Colonic mucosa (tissue), 4 donors: ENCODE results near the gene M6PR. TPM values are rescaled to one million over a fixed set of nuclear protein-coding genes. Genes with fewer than 3 reads are reported as not detected.
"Not testable (repeated sequence)": the region's sequence is repeated elsewhere in the genome, so short reads cannot be mapped to it uniquely, and the experiment has no call there.

Experiments used
- DNase-seq: peaks from one replicate; pipeline ENCODE4 v3.0.0-alpha.2; 2020
- H3K27ac ChIP-seq: fragments of 200-600 bp; one replicate; pipeline ENCODE4 v1.8.0; 2021
- H3K27me3 ChIP-seq: fragments of 200-600 bp; one replicate; pipeline ENCODE4 v1.8.0; 2021
- H3K36me3 ChIP-seq: fragments of 200-600 bp; one replicate; pipeline ENCODE4 v1.8.0; 2021
- H3K4me1 ChIP-seq: fragments of 200-600 bp; one replicate; pipeline ENCODE4 v1.8.0; 2021; ENCODE audit warnings: mild to moderate bottlenecking
- H3K4me3 ChIP-seq: fragments of 200-600 bp; one replicate; pipeline ENCODE4 v1.8.0; 2021
- H3K9ac ChIP-seq, 2 donors: one replicate each; pipeline ENCODE4 v1.7.0; 2013; ENCODE audit warnings: control low read depth in 2 of 2, low read depth in 2 of 2, low read length in 2 of 2
- H3K9me3 ChIP-seq: fragments of 200-600 bp; one replicate; pipeline ENCODE4 v1.8.0; 2021
- CTCF ChIP-seq: fragments of 200-600 bp; IDR thresholded peaks from one replicate; pipeline ENCODE4 v1.8.0; 2022; ENCODE audit warnings: antibody characterized with exemption, mild to moderate bottlenecking
- intact Hi-C: fragments of 100-400 bp; cut with DNase I; formaldehyde crosslinking; loops from one replicate; pipeline ENCODE4 v1.14.1; 2022
- total RNA-seq, 2 donors: library from RNA; stranded (reverse); fragmentation: NEBNext Ultra II Directional in 1 of 2; extraction: Animal tissue kit (Norgen Biotek cat#: 25700) in 1 of 2; gene quantifications; one replicate each; pipeline ENCODE4 v1.2.1, GENCODE V29; 2021
- donor health status: healthy.
- donor health status: DM: no; HTN: no; CAD: no.
- donor health status: DM: no; HTN: no; CAD: no.

The M6PR gene
- total RNA-seq, 2 donors from 2014 or later: 84.3 to 122 TPM

DNA sequence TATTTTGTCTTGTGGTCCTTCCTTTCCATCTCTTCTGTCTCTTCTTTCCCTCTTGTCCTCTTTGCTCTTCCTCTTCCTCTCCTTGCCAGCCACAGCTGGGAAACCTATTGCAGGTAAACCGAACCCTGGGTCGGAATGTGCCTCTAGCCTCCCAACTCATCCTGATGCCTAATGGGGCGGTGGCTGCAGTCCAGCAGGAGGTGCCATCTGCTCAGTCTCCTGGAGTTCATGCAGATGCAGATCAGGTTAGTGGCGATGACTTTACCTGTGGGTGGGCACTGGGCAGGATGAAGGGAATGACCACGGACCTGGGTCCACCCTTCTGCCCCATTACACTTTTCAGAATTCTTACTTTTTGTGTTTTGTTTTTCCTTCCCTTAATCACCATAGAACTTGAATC lies 26.9 kb downstream of the M6PR start:
- H3K27ac ChIP-seq: no peak overlapping the region
- no peaks in the 10 kb centered on the region for H3K9me3 ChIP-seq
- H3K36me3 ChIP-seq: no peaks in the 10 kb centered on the region
- H3K27me3 ChIP-seq: no peaks in the 10 kb centered on the region
- H3K4me3 ChIP-seq: no peak overlapping the region
- no peak overlapping the region for H3K9ac ChIP-seq
- intact Hi-C loops: no loop called here
- H3K4me1 ChIP-seq: no peaks in the 10 kb centered on the region
- DNase-seq: no peak
- TF ChIP-seq CTCF: no peak

- H3K4me1 ChIP-seq, H3K27ac ChIP-seq, H3K9me3 ChIP-seq, H3K27me3 ChIP-seq, intact Hi-C loops, H3K36me3 ChIP-seq, H3K9ac ChIP-seq, DNase-seq, H3K4me3 ChIP-seq: not testable (repeated sequence)
Measured at GRCh38 chr12:8919643-8920042, 29.8 kb downstream of the M6PR start.

DNA sequence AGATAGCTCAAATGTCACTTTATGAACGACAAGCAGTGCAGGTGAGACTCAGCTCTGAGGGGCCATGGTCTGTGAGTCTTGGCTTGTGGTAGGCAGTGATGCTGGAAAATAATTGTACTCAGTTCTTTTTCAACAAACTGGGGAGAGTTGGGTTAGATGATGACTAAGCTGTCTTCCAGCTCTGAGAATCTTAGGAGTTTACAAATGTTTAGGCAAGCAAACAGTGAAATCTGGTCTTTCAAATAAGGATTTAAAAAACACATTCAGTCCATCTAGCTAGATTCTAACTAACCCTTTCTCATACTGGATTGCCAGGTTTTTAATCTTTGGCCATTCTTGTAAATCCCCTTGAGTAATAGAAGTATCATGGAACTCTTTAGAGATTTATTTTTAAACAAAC lies 31.7 kb downstream of the M6PR start:
- no peaks in the 10 kb centered on the region for H3K36me3 ChIP-seq
- H3K4me1 ChIP-seq: peaks cover 7% of the 10 kb centered on the region
- H3K9me3 ChIP-seq: no peaks in the 10 kb centered on the region
- DNase-seq: no peak
- no peak for TF ChIP-seq CTCF
- intact Hi-C loops: no loop called here
- no peak overlapping the region for H3K9ac ChIP-seq
- H3K4me3 ChIP-seq: no peak overlapping the region
- no peaks in the 10 kb centered on the region for H3K27me3 ChIP-seq
- H3K27ac ChIP-seq: no peak overlapping the region

DNA sequence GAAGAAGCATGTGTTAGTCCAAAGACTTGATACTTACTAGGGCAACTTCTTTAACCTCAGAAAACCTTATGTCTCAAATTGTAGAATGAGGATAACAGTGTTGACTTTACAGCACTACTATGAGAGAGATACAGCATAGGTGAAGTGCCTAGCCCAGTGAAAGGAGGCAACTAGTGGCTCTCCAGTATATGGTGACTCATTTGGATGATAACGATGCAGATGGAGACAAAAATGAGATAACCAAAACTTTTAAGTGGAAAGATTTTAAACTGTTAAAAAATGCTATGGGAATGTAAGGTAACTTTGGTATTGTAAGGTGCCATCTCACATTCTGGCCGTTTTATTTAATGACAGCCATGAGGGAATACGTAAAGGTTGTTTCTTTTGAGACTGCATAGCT lies 32.4 kb downstream of the M6PR start:
- H3K9ac ChIP-seq: no peak overlapping the region
- intact Hi-C loops: no loop called here

GRCh38 chr12:8916154-8916553 lies 33.3 kb downstream of the M6PR start:
- Histone ChIP-seq H3K9ac (no peak overlapping the region), H3K27ac (no peak overlapping the region), H3K27me3 (no peaks in the 10 kb centered on the region), H3K4me1 (peaks cover 7% of the 10 kb centered on the region), H3K36me3 (no peaks in the 10 kb centered on the region), H3K9me3 (no peaks in the 10 kb centered on the region), H3K4me3 (no peak overlapping the region)
- DNase-seq: no peak
- intact Hi-C loops: no loop called here
- TF ChIP-seq CTCF: no peak

More for the DNA sequence above, 32.4 kb downstream of the M6PR start:
- no peaks in the 10 kb centered on the region for H3K36me3 ChIP-seq
- no peaks in the 10 kb centered on the region for H3K9me3 ChIP-seq
- H3K27me3 ChIP-seq: no peaks in the 10 kb centered on the region
- no peak overlapping the region for H3K27ac ChIP-seq
- no peak overlapping the region for H3K4me3 ChIP-seq
- no peak for DNase-seq
- H3K4me1 ChIP-seq: peaks cover 7% of the 10 kb centered on the region
- TF ChIP-seq CTCF: no peak

GRCh38 chr12:8914716-8915526 lies 34.5 kb downstream of the M6PR start:
- DNase-seq: peak; percentile 64
- no peaks in the 10 kb centered on the region for H3K27me3 ChIP-seq
- no peaks in the 10 kb centered on the region for H3K9me3 ChIP-seq
- TF ChIP-seq CTCF: no peak
- peak overlapping the region; percentile 52 for H3K27ac ChIP-seq
- peak overlapping the region; percentile 67 to 77 for H3K9ac ChIP-seq
- H3K4me3 ChIP-seq: peak overlapping the region; percentile 63
- peaks cover 7% of the 10 kb centered on the region for H3K4me1 ChIP-seq
- intact Hi-C loops: no loop called here
- no peaks in the 10 kb centered on the region for H3K36me3 ChIP-seq

DNA sequence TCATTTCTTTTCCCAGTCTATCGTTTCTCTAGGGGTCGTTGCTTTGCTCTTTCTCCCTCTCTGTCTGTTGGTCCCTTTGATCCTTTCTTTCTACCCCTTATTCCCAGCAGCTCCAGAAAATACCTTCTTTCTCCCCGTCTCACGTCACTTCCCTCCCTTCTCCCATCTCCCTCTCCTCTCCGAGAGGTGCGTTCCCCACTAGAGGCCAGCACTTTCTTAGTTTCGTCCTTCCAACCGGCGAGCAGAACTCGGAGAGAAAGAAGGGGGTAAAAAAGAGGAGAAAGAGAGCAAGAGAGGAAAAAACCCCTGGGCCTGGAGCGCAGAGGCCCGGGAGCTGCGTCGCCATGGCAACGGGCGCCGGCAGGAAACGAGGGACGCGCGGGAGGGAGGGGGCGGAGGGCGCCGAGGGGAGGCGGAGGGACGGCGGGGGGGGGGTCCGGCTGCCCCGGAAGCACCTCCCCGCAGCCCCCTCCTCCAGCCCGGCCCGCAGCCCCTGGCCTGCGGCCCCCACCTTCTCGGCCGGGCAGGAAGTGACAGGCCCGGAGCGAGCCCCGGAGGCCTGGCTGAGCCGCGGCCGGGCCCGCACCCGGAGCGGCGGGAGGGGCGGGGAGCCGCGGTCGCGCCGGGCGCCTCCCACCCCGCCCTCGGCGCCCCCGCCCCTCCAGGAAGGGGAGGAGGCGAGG lies 35.3 kb downstream of the M6PR start, which contains the start of gene PHC1:
Gene PHC1, plus strand, starts transcription at position 477 of the 683 bp plus-strand sequence. CDS start 3,169 bp downstream, outside the sequence.
- intact Hi-C loops, H3K4me1 ChIP-seq, H3K27me3 ChIP-seq, H3K9me3 ChIP-seq, H3K36me3 ChIP-seq: not testable (repeated sequence)
- DNase-seq: peak; percentile 77
- peak within 1 kb of the TSS; percentile 67 to 77 for H3K9ac ChIP-seq
- peak within 1 kb of the TSS; percentile 63 for H3K4me3 ChIP-seq
- H3K27ac ChIP-seq: peak within 1 kb of the TSS; percentile 62
